Measurements from ENCODE around the gene GRB2. TPM values are rescaled to one million over a fixed set of nuclear protein-coding genes. Genes with fewer than 3 reads are reported as not detected.

The GRB2 gene
- total and polyA plus RNA-seq, 10 of the 15 experiments (the other 5 are each of a cell fraction or from before 2014, with no cell fraction given) = 113 to 268 (median 158) TPM

DNA sequence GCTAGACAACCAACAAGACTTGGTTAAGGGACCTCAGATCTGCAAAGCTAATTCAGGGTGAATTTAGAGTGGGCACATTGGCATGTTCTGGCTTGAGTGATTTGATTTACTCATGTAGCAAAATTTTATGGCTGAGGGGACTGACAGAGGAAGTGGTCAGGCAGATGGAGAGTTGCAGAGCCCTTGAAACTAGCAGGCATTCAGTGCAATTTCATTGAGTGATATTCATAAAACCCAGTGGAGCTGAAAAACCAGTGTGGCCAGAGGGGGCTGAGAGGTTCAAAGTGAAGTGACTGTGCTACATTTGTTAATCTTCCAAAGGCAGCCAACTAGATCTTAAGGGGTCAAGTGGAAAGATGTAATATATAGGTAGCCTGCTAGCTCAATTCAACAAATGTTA lies 48.7 kb upstream of the GRB2 start:
- peak; percentile 67 for ATAC-seq
- ChIA-PET CTCF (interaction anchor here (0.6 to 2.0 kb wide), 9 partner anchors 17 to 610 kb away, joined by 3 to 8 read pairs (median 4); partner anchors contain the start of gene SLC25A19), RAD21 (ENCODE audit: unreplicated experiment) (interaction anchor here (0.7 to 1.0 kb wide), 3 partner anchors 11 to 62 kb away, joined by 3 to 5 read pairs (median 3); partner anchors contain the start of gene TSEN54), POLR2A (interaction anchor here (0.5 to 1.2 kb wide), 5 partner anchors 11 to 209 kb away, joined by 3 to 5 read pairs (median 3); partner anchors contain the start of gene TSEN54), SMC1A (ENCODE audit: uncharacterized antibody, unreplicated experiment) (interaction anchor here (0.7 to 4.0 kb wide), 6 partner anchors 26 to 284 kb away, joined by 3 to 19 read pairs (median 4); no protein-coding TSS in a partner anchor)
- no peaks in the 10 kb centered on the region for H4K20me1 ChIP-seq (ENCODE audit: control insufficient read depth, insufficient read depth)
- intact Hi-C loops (cut with micrococcal nuclease; ENCODE audit: unreplicated experiment) (no loop called here), in situ Hi-C loops (cut with MboI) (no loop called here)
- peaks cover 12% of the 10 kb centered on the region for H3K79me2 ChIP-seq (ENCODE audit: control insufficient read depth, insufficient read depth, low read length)
- H3K4me2 ChIP-seq (ENCODE audit: control insufficient read depth, insufficient read depth) = peak overlapping the region; percentile 58
- peak; percentile 66 for DNase-seq (ENCODE audit: low read depth, low spot score)
- no peaks in the 10 kb centered on the region for H3K36me3 ChIP-seq (ENCODE audit: control insufficient read depth in 2 of 2, insufficient read depth in 2 of 2, low read length in 1 of 2)
- H3K4me1 ChIP-seq (ENCODE audit: control insufficient read depth, insufficient read depth, low read length) = peaks cover 27% of the 10 kb centered on the region
- H3K9me3 ChIP-seq (replicated peaks; ENCODE audit: control insufficient read depth, insufficient read depth, low read length) = no peaks in the 10 kb centered on the region
- no peak overlapping the region for H3K9ac ChIP-seq (ENCODE audit: control insufficient read depth, insufficient read depth, low read length)
- H2AFZ ChIP-seq (ENCODE audit: control insufficient read depth, low read depth, low read length) = no peak overlapping the region
- no peaks in the 10 kb centered on the region for H3K27me3 ChIP-seq (replicated peaks in 1 of 2; ENCODE audit: control insufficient read depth in 2 of 2, insufficient read depth in 2 of 2, low read length in 1 of 2)
- no peak overlapping the region for H3K4me3 ChIP-seq
- no peak overlapping the region for H3K27ac ChIP-seq (ENCODE audit: control insufficient read depth, insufficient read depth)
- FAIRE-seq = no peak
- no TSS peak for BruUV-seq (replicated peaks)
- TF ChIP-seq CHD1 (IDR thresholded peaks at IDR 0.05; ENCODE audit: low read depth, low read length) (no peak), NR2F1 (conservative IDR thresholded peaks at IDR 0.05) (peak; percentile 63; the same call in 1 of the 2 replicates), BHLHE40 (IDR thresholded peaks at IDR 0.05; ENCODE audit: borderline replicate concordance in 1 of 2, low read depth in 2 of 2, low read length in 1 of 2) (peak in 1 of 2 experiments; percentile 13; a peak in 1 of 4 replicates), ATF7 (IDR thresholded peaks at IDR 0.05; ENCODE audit: low read depth) (no peak), STAT3 (IDR thresholded peaks at IDR 0.05; ENCODE audit: low read depth, low read length) (no peak), RUNX3 (IDR thresholded peaks at IDR 0.05; ENCODE audit: low read length) (peak; percentile 87), HDAC2 (IDR thresholded peaks at IDR 0.05) (no peak), SUZ12 (IDR thresholded peaks at IDR 0.05; ENCODE audit: unreplicated experiment) (no peak), STAT1 (conservative IDR thresholded peaks at IDR 0.05) (no peak), YBX1 (IDR thresholded peaks at IDR 0.05) (no peak), IRF4 (IDR thresholded peaks at IDR 0.05; ENCODE audit: low read depth, low read length) (peak; percentile 37; the same call in 1 of the 2 replicates), HDGF (IDR thresholded peaks at IDR 0.05) (no peak), SP1 (IDR thresholded peaks at IDR 0.05; ENCODE audit: low read depth, low read length) (no peak)
- TF ChIP-seq, protein P1, sequence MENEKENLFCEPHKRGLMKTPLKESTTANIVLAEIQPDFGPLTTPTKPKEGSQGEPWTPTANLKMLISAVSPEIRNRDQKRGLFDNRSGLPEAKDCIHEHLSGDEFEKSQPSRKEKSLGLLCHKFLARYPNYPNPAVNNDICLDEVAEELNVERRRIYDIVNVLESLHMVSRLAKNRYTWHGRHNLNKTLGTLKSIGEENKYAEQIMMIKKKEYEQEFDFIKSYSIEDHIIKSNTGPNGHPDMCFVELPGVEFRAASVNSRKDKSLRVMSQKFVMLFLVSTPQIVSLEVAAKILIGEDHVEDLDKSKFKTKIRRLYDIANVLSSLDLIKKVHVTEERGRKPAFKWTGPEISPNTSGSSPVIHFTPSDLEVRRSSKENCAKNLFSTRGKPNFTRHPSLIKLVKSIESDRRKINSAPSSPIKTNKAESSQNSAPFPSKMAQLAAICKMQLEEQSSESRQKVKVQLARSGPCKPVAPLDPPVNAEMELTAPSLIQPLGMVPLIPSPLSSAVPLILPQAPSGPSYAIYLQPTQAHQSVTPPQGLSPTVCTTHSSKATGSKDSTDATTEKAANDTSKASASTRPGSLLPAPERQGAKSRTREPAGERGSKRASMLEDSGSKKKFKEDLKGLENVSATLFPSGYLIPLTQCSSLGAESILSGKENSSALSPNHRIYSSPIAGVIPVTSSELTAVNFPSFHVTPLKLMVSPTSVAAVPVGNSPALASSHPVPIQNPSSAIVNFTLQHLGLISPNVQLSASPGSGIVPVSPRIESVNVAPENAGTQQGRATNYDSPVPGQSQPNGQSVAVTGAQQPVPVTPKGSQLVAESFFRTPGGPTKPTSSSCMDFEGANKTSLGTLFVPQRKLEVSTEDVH (IDR thresholded peaks at IDR 0.05; ENCODE audit: low read depth, partially characterized antibody) = no peak
- TF ChIP-seq, protein P2, sequence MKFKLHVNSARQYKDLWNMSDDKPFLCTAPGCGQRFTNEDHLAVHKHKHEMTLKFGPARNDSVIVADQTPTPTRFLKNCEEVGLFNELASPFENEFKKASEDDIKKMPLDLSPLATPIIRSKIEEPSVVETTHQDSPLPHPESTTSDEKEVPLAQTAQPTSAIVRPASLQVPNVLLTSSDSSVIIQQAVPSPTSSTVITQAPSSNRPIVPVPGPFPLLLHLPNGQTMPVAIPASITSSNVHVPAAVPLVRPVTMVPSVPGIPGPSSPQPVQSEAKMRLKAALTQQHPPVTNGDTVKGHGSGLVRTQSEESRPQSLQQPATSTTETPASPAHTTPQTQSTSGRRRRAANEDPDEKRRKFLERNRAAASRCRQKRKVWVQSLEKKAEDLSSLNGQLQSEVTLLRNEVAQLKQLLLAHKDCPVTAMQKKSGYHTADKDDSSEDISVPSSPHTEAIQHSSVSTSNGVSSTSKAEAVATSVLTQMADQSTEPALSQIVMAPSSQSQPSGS (IDR thresholded peaks at IDR 0.05; ENCODE audit: low read length) = no peak
- TF ChIP-seq, protein P3, sequence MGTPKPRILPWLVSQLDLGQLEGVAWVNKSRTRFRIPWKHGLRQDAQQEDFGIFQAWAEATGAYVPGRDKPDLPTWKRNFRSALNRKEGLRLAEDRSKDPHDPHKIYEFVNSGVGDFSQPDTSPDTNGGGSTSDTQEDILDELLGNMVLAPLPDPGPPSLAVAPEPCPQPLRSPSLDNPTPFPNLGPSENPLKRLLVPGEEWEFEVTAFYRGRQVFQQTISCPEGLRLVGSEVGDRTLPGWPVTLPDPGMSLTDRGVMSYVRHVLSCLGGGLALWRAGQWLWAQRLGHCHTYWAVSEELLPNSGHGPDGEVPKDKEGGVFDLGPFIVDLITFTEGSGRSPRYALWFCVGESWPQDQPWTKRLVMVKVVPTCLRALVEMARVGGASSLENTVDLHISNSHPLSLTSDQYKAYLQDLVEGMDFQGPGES (IDR thresholded peaks at IDR 0.05) = no peak
- TF ChIP-seq, protein P4, sequence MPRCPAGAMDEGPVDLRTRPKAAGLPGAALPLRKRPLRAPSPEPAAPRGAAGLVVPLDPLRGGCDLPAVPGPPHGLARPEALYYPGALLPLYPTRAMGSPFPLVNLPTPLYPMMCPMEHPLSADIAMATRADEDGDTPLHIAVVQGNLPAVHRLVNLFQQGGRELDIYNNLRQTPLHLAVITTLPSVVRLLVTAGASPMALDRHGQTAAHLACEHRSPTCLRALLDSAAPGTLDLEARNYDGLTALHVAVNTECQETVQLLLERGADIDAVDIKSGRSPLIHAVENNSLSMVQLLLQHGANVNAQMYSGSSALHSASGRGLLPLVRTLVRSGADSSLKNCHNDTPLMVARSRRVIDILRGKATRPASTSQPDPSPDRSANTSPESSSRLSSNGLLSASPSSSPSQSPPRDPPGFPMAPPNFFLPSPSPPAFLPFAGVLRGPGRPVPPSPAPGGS (IDR thresholded peaks at IDR 0.05; ENCODE audit: borderline replicate concordance, insufficient read depth, low read depth, low read length, poor library complexity, severe bottlenecking) = no peak
- TF ChIP-seq, protein P5, sequence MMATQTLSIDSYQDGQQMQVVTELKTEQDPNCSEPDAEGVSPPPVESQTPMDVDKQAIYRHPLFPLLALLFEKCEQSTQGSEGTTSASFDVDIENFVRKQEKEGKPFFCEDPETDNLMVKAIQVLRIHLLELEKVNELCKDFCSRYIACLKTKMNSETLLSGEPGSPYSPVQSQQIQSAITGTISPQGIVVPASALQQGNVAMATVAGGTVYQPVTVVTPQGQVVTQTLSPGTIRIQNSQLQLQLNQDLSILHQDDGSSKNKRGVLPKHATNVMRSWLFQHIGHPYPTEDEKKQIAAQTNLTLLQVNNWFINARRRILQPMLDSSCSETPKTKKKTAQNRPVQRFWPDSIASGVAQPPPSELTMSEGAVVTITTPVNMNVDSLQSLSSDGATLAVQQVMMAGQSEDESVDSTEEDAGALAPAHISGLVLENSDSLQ (IDR thresholded peaks at IDR 0.05) = peak; percentile 41; the same call in 1 of the 2 replicates

Measured in GM12878 (cell line).